OCI-LY7 (cell line): ENCODE data around the gene POFUT1. TPM values are rescaled to one million over a fixed set of nuclear protein-coding genes. Genes with fewer than 3 reads are reported as not detected.
"Not testable (repeated sequence)": the region's sequence is repeated elsewhere in the genome, so short reads cannot be mapped to it uniquely, and the experiment has no call there.

Experiments
- BruUV-seq: library from RNA; stranded (reverse); fragments of 400-500 nt; replicated peaks from 2 replicates; lab custom pipeline; 2021; lab: Mats Ljungman, UMichigan
- CTCF ChIA-PET: fragments of 300-600 bp; sonication (Branson Sonifier 250); formaldehyde crosslinking; loops from one replicate; lab custom pipeline; 2022; ENCODE audit warnings: antibody characterized with exemption; ENCODE audit not compliant: unreplicated experiment; lab: Charles Lee
- POLR2A ChIA-PET: fragments of 300-600 bp; sonication (Branson Sonifier 250); formaldehyde crosslinking; loops from one replicate; lab custom pipeline; 2022; ENCODE audit warnings: antibody characterized with exemption; lab: Charles Lee
- DNase-seq: peaks from one replicate; pipeline ENCODE4 v3.0.0-alpha.2; 2015; ENCODE audit warnings: low spot score
- H2AFZ ChIP-seq: fragments of 200-600 bp; sonication (generic), shearing (Covaris generic); 2 replicates; pipeline ENCODE4 v1.6.1; 2014; ENCODE audit warnings: mild to moderate bottlenecking, antibody characterized with exemption, low read length, moderate library complexity
- H3K27ac ChIP-seq: fragments of 200-600 bp; sonication (generic); 2 replicates; pipeline ENCODE4 v1.5.1; 2014; ENCODE audit warnings: mixed run types, low read depth, mild to moderate bottlenecking, moderate library complexity, low read length, inconsistent platforms; ENCODE audit not compliant: poor library complexity, severe bottlenecking
- H3K36me3 ChIP-seq: fragments of 200-600 bp; sonication (generic); 2 replicates; pipeline ENCODE4 v1.6.1; 2014; ENCODE audit warnings: mild to moderate bottlenecking, antibody characterized with exemption, low read length, moderate library complexity, mixed read lengths; ENCODE audit not compliant: insufficient read depth
- H3K4me1 ChIP-seq: fragments of 200-600 bp; sonication (generic); 2 replicates; pipeline ENCODE4 v1.5.1; 2014; ENCODE audit warnings: mild to moderate bottlenecking, low read length; ENCODE audit not compliant: insufficient read depth, poor library complexity, severe bottlenecking
- H3K4me2 ChIP-seq: fragments of 200-600 bp; sonication (generic); 2 replicates; pipeline ENCODE4 v1.6.1; 2014; ENCODE audit warnings: mild to moderate bottlenecking, low read length
- H3K4me3 ChIP-seq: fragments of 200-600 bp; sonication (generic); 2 replicates; pipeline ENCODE4 v1.5.1; 2014; ENCODE audit warnings: mild to moderate bottlenecking, low read depth, low read length; ENCODE audit not compliant: poor library complexity, severe bottlenecking
- H3K79me2 ChIP-seq: fragments of 200-600 bp; sonication (generic); 2 replicates; pipeline ENCODE4 v1.6.1; 2016; ENCODE audit warnings: low read depth, mild to moderate bottlenecking, low read length, moderate library complexity, mixed read lengths; ENCODE audit not compliant: insufficient read depth
- H3K9me2 ChIP-seq: fragments of 200-600 bp; sonication (generic); 2 replicates; pipeline ENCODE4 v1.6.1; 2016; ENCODE audit warnings: mild to moderate bottlenecking, low read length, mixed read lengths; ENCODE audit not compliant: insufficient read depth
- H3K9me3 ChIP-seq: fragments of 200-600 bp; sonication (generic); 2 replicates; pipeline ENCODE4 v1.6.1; 2014; ENCODE audit warnings: mild to moderate bottlenecking, mixed run types, low read length, mixed read lengths
- H4K20me1 ChIP-seq: fragments of 200-600 bp; sonication (generic); 2 replicates; pipeline ENCODE4 v1.6.1; 2014; ENCODE audit warnings: mild to moderate bottlenecking, antibody characterized with exemption, low read length, moderate library complexity, mixed read lengths; ENCODE audit not compliant: insufficient read depth
- CTCF ChIP-seq: fragments of 200-600 bp; sonication (generic); conservative IDR thresholded peaks from 2 replicates; pipeline ENCODE4 v1.5.1; 2014; ENCODE audit warnings: mild to moderate bottlenecking, antibody characterized with exemption, low read length, moderate library complexity, mixed read lengths
- EZH2phosphoT487 ChIP-seq: fragments of 200-600 bp; sonication (generic); IDR thresholded peaks from 2 replicates; pipeline ENCODE4 v1.6.1; 2018; ENCODE audit warnings: low read depth, borderline replicate concordance, mild to moderate bottlenecking, mixed run types, antibody characterized with exemption, low read length, moderate library complexity, mixed read lengths
- intact Hi-C: fragments of 100-400 bp; cut with micrococcal nuclease; formaldehyde crosslinking; loops from one replicate; pipeline ENCODE4 v1.10.0; 2022; ENCODE audit not compliant: unreplicated experiment
- total RNA-seq, 2 experiments: library from RNA; depleted of rRNA in 1 of 2; stranded (reverse); fragments of >200 nt in 1 of 2; shearing (Covaris generic) in 1 of 2; gene quantifications; 2 replicates each; pipeline ENCODE4 v1.2.3, GENCODE V29; 2014 to 2022

The POFUT1 gene
- total RNA-seq, 2 experiments from 2014 or later = 21.4 to 33.1 TPM

GRCh38 chr20:32165836-32166545 lies 41.7 kb upstream of the POFUT1 start:
- no peak for TF ChIP-seq EZH2phosphoT487
- TF ChIP-seq CTCF = no peak
- no peaks in the 10 kb centered on the region for H3K9me2 ChIP-seq
- ChIA-PET POLR2A (interaction anchor here (0.6 kb wide), 1 partner anchor 21 kb away, joined by 3 read pairs; no protein-coding TSS in a partner anchor), CTCF (no interaction called here)
- H3K4me1 ChIP-seq = no peaks in the 10 kb centered on the region
- no peak overlapping the region for H3K4me2 ChIP-seq
- no peaks in the 10 kb centered on the region for H4K20me1 ChIP-seq
- BruUV-seq = TSS peak; percentile 44
- H2AFZ ChIP-seq = no peak overlapping the region
- no peak overlapping the region for H3K4me3 ChIP-seq
- intact Hi-C loops = no loop called here
- H3K9me3 ChIP-seq = no peaks in the 10 kb centered on the region
- no peak for DNase-seq
- no peaks in the 10 kb centered on the region for H3K79me2 ChIP-seq
- H3K27ac ChIP-seq = no peak overlapping the region
- peaks cover 52% of the 10 kb centered on the region for H3K36me3 ChIP-seq

- no peak overlapping the region for H3K27ac ChIP-seq
- H3K4me1 ChIP-seq = no peaks in the 10 kb centered on the region
- TF ChIP-seq CTCF (no peak), EZH2phosphoT487 (no peak)
- BruUV-seq = no TSS peak
- no peak overlapping the region for H3K4me3 ChIP-seq
- no peak for DNase-seq
- ChIA-PET CTCF (no interaction called here), POLR2A (no interaction called here)
- no peaks in the 10 kb centered on the region for H4K20me1 ChIP-seq
- no peak overlapping the region for H2AFZ ChIP-seq
- intact Hi-C loops = no loop called here
- no peak overlapping the region for H3K4me2 ChIP-seq
- H3K36me3 ChIP-seq = peaks cover 36% of the 10 kb centered on the region; the same call in 1 of the 2 replicates
- H3K79me2 ChIP-seq = no peaks in the 10 kb centered on the region
- no peaks in the 10 kb centered on the region for H3K9me3 ChIP-seq
- no peaks in the 10 kb centered on the region for H3K9me2 ChIP-seq
Observed at GRCh38 chr20:32167552-32167951, 40.1 kb upstream of the POFUT1 start.

- Histone ChIP-seq H3K4me2 (no peak overlapping the region), H3K4me1 (no peaks in the 10 kb centered on the region), H2AFZ (no peak overlapping the region), H3K4me3 (no peak overlapping the region), H3K27ac (no peak overlapping the region), H4K20me1 (no peaks in the 10 kb centered on the region), H3K9me2 (no peaks in the 10 kb centered on the region), H3K9me3 (no peaks in the 10 kb centered on the region), H3K79me2 (no peaks in the 10 kb centered on the region), H3K36me3 (peaks cover 32% of the 10 kb centered on the region; the same call in 1 of the 2 replicates)
- no peak for TF ChIP-seq EZH2phosphoT487
- TF ChIP-seq CTCF = no peak
- CTCF ChIA-PET = no interaction called here
- intact Hi-C loops = no loop called here
- DNase-seq = no peak
- POLR2A ChIA-PET = no interaction called here
- BruUV-seq = no TSS peak
Observed at GRCh38 chr20:32168184-32168910, 39.3 kb upstream of the POFUT1 start.

GRCh38 chr20:32177696-32178095 lies 30.0 kb upstream of the POFUT1 start:
- BruUV-seq, DNase-seq: not testable (repeated sequence)

More at GRCh38 chr20:32177696-32178095, 30.0 kb upstream of the POFUT1 start:
- CTCF ChIA-PET, H3K27ac ChIP-seq, H2AFZ ChIP-seq, H3K4me1 ChIP-seq, H3K4me2 ChIP-seq, H3K4me3 ChIP-seq, H3K79me2 ChIP-seq, H3K9me2 ChIP-seq, intact Hi-C loops, H3K36me3 ChIP-seq, H4K20me1 ChIP-seq, H3K9me3 ChIP-seq: not testable (repeated sequence)
- POLR2A ChIA-PET = interaction anchor here (1.2 kb wide), 1 partner anchor 8 kb away, joined by 3 read pairs; no protein-coding TSS in a partner anchor
